HG03354 (cell line): Measurements from ENCODE around the gene PLEKHM2.

Experiments
- ATAC-seq: cut with Tn5 transposase; IDR thresholded peaks from one replicate; pipeline ENCODE4 v1.9.1; 2021; ENCODE audit warnings: mild to moderate bottlenecking; ENCODE audit not compliant: unreplicated experiment, poor library complexity, severe bottlenecking

Gene PLEKHM2

GRCh38 chr1:15720861-15721260, 36.7 kb downstream of the PLEKHM2 start:
- ATAC-seq: no peak

- no peak for ATAC-seq
Measured at GRCh38 chr1:15722411-15722810, 38.3 kb downstream of the PLEKHM2 start.

GRCh38 chr1:15722836-15723532, 38.9 kb downstream of the PLEKHM2 start:
- ATAC-seq: no peak

- ATAC-seq: no peak
Measured at GRCh38 chr1:15723631-15724246, 39.6 kb downstream of the PLEKHM2 start.

- ATAC-seq: no peak
Measured at GRCh38 chr1:15724949-15725880, 41.1 kb downstream of the PLEKHM2 start.

- no peak for ATAC-seq
Measured at GRCh38 chr1:15726508-15726907, 42.4 kb downstream of the PLEKHM2 start.

- ATAC-seq: no peak
Measured at GRCh38 chr1:15727021-15727420, 42.9 kb downstream of the PLEKHM2 start.

- ATAC-seq: no peak
Measured at GRCh38 chr1:15727424-15727823, 43.3 kb downstream of the PLEKHM2 start.

GRCh38 chr1:15727866-15728534, 43.9 kb downstream of the PLEKHM2 start:
- ATAC-seq: no peak

- no peak for ATAC-seq
Measured at GRCh38 chr1:15728937-15729657, 45.0 kb downstream of the PLEKHM2 start.

GRCh38 chr1:15730423-15730822, 46.3 kb downstream of the PLEKHM2 start:
- no peak for ATAC-seq

- ATAC-seq: no peak
Measured at GRCh38 chr1:15730936-15731335, 46.8 kb downstream of the PLEKHM2 start.

- no peak for ATAC-seq
Measured at GRCh38 chr1:15731735-15732685, 47.9 kb downstream of the PLEKHM2 start.

- ATAC-seq: no peak
Measured at GRCh38 chr1:15732686-15733081, 48.6 kb downstream of the PLEKHM2 start.

- ATAC-seq: no peak
Measured at GRCh38 chr1:15733218-15733725, 49.2 kb downstream of the PLEKHM2 start.

GRCh38 chr1:15733726-15734226, 49.7 kb downstream of the PLEKHM2 start:
- ATAC-seq: no peak

GRCh38 chr1:15734296-15734695, 50.2 kb downstream of the PLEKHM2 start:
- ATAC-seq: no peak

- ATAC-seq: no peak
Measured at GRCh38 chr1:15734901-15735300, 50.8 kb downstream of the PLEKHM2 start.
